ENCODE measurements around the gene PDRG1. TPM values are rescaled to one million over a fixed set of nuclear protein-coding genes. Genes with fewer than 3 reads are reported as not detected.
A peak's percentile ranks its signal among the peaks of the same experiment; 100 is the strongest.

Gene PDRG1
- total and polyA plus RNA-seq, 2 donors from 2014 or later, result 10.4 to 22.5 TPM

DNA sequence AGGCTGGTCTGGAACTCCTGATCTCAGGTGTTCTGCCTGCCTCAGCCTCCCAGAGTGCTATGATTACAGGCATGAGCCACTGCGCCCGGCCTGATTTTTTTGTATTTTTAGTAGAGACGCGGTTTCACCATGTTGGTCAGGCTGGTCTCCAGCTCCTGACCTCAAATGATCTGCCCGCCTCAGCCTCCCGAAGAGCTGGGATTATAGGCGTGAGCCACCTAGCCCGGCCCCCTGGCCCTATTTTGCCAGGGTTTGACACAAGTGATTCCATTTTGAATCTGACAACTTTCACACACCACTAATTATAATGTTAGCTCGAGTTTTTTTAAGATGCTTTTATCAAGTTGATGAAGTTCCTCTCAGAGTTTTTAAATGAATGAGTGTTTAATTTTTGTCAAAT lies 55.8 kb downstream of the PDRG1 start:
- TF ChIP-seq, protein P1, sequence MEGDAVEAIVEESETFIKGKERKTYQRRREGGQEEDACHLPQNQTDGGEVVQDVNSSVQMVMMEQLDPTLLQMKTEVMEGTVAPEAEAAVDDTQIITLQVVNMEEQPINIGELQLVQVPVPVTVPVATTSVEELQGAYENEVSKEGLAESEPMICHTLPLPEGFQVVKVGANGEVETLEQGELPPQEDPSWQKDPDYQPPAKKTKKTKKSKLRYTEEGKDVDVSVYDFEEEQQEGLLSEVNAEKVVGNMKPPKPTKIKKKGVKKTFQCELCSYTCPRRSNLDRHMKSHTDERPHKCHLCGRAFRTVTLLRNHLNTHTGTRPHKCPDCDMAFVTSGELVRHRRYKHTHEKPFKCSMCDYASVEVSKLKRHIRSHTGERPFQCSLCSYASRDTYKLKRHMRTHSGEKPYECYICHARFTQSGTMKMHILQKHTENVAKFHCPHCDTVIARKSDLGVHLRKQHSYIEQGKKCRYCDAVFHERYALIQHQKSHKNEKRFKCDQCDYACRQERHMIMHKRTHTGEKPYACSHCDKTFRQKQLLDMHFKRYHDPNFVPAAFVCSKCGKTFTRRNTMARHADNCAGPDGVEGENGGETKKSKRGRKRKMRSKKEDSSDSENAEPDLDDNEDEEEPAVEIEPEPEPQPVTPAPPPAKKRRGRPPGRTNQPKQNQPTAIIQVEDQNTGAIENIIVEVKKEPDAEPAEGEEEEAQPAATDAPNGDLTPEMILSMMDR (IDR thresholded peaks at IDR 0.05; ENCODE audit: borderline replicate concordance, extremely low read depth, insufficient read depth), result no peak
- Histone ChIP-seq H3K27ac (ENCODE audit: low read depth in 2 of 2, low read length in 2 of 2) (no peak overlapping the region), H3K9me3 (ENCODE audit: control insufficient read depth in 2 of 3, insufficient read depth in 1 of 3, low read length in 3 of 3) (no peaks in the 10 kb centered on the region), H3K9ac (ENCODE audit: low read length in 3 of 3) (no peak overlapping the region), H3K4me1 (ENCODE audit: control insufficient read depth in 2 of 3, insufficient read depth in 2 of 3, low read depth in 1 of 3, low read length in 3 of 3) (no peaks in the 10 kb centered on the region), H3K27me3 (ENCODE audit: control insufficient read depth, insufficient read depth, low read length) (no peaks in the 10 kb centered on the region), H3K36me3 (ENCODE audit: control insufficient read depth in 2 of 3, insufficient read depth in 3 of 3, low read length in 3 of 3) (no peaks in the 10 kb centered on the region), H3K4me3 (ENCODE audit: low read length in 3 of 3) (no peak overlapping the region)
- intact Hi-C loops (cut with DNase I), result no loop called here
- FAIRE-seq (no peak), DNase-seq (no peak)

DNA sequence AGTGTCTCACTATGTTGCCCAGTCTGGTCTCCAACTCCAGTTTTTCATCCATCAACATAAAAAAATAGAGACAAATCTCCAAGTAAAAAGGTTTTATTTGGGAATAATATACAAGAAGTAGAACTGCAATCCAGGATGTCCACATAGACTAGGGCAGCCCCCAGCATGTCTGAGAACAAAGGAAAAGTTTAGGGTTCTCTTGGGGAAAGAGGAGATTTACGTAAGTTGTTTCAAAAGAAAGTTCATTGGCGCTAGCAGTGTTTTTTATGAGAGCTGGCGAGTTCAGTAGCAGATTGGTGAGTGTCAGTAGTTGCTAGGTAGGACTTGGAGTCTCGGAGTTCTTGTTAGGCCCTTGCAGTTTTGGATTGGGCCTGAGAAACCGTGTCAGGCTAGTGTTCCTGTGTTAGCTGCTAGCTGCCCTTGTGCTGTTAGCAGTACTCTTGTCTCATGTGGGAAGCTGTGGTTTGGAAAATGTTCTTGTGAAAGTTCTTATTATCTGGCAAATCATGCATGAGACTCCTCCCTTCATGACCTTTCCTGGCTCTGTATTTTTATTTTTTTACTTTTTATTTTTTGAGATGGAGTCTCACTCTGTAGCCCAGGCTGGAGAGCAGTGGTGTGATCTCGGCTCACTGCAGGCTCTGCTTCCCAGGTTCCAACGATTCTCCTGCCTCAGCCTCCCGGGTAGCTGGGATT lies 56.7 kb downstream of the PDRG1 start:
- peak; percentile 83 for FAIRE-seq

More for the DNA sequence above, 56.7 kb downstream of the PDRG1 start:
- H3K27ac ChIP-seq (ENCODE audit: low read depth in 2 of 2, low read length in 2 of 2), result peak overlapping the region in 1 of 2 donors; percentile 65
- peak overlapping the region in 2 of 3 donors; percentile 32 to 41 for H3K9ac ChIP-seq (ENCODE audit: low read length in 3 of 3)
- no peaks in the 10 kb centered on the region for H3K36me3 ChIP-seq (ENCODE audit: control insufficient read depth in 2 of 3, insufficient read depth in 3 of 3, low read length in 3 of 3)
- intact Hi-C loops (cut with DNase I), result no loop called here
- DNase-seq, result peak in 3 of 5 donors; percentile 26 to 80 (median 58)
- TF ChIP-seq, protein P1 (IDR thresholded peaks at IDR 0.05; ENCODE audit: borderline replicate concordance, extremely low read depth, insufficient read depth), result no peak
- H3K4me1 ChIP-seq (ENCODE audit: control insufficient read depth in 2 of 3, insufficient read depth in 2 of 3, low read depth in 1 of 3, low read length in 3 of 3), result no peaks in the 10 kb centered on the region
- H3K27me3 ChIP-seq (ENCODE audit: control insufficient read depth, insufficient read depth, low read length), result no peaks in the 10 kb centered on the region
- H3K9me3 ChIP-seq (ENCODE audit: control insufficient read depth in 2 of 3, insufficient read depth in 1 of 3, low read length in 3 of 3), result no peaks in the 10 kb centered on the region
- no peak overlapping the region for H3K4me3 ChIP-seq (ENCODE audit: low read length in 3 of 3)

Other genes with a start within 250 kb of the PDRG1 start
- gene BCL2L1, start 229.2 kb downstream of the PDRG1 start, total RNA-seq, result 139 TPM
- gene BCL2L1, start 229.2 kb downstream of the PDRG1 start, polyA plus RNA-seq (ENCODE audit: insufficient read depth, low read depth, low replicate concordance), result 132 TPM
- gene TPX2, start 212.8 kb downstream of the PDRG1 start, total RNA-seq, result 1.4 TPM
- gene TPX2, start 212.8 kb downstream of the PDRG1 start, polyA plus RNA-seq (ENCODE audit: insufficient read depth, low read depth, low replicate concordance), result 0.47 TPM
- gene MYLK2, start 132.7 kb downstream of the PDRG1 start, total RNA-seq, result not detected
- not detected for gene MYLK2, start 132.7 kb downstream of the PDRG1 start, polyA plus RNA-seq (ENCODE audit: insufficient read depth, low read depth, low replicate concordance)
- 2.1 TPM for gene FOXS1, start 106.4 kb downstream of the PDRG1 start, total RNA-seq
- gene FOXS1, start 106.4 kb downstream of the PDRG1 start, polyA plus RNA-seq (ENCODE audit: insufficient read depth, low read depth, low replicate concordance), result 9.8 TPM
- 13.2 TPM for gene DUSP15, start 81.5 kb downstream of the PDRG1 start, total RNA-seq
- 143 TPM for gene DUSP15, start 81.5 kb downstream of the PDRG1 start, polyA plus RNA-seq (ENCODE audit: insufficient read depth, low read depth, low replicate concordance)
- gene TTLL9, start 81.4 kb downstream of the PDRG1 start, total RNA-seq, result 1.9 TPM
- 0.82 TPM for gene TTLL9, start 81.4 kb downstream of the PDRG1 start, polyA plus RNA-seq (ENCODE audit: insufficient read depth, low read depth, low replicate concordance)
- 0.06 TPM for gene XKR7, start 16.1 kb upstream of the PDRG1 start, total RNA-seq
- not detected for gene XKR7, start 16.1 kb upstream of the PDRG1 start, polyA plus RNA-seq (ENCODE audit: insufficient read depth, low read depth, low replicate concordance)
- 13.8 TPM for gene CCM2L, start 58.4 kb upstream of the PDRG1 start, total RNA-seq
- gene CCM2L, start 58.4 kb upstream of the PDRG1 start, polyA plus RNA-seq (ENCODE audit: insufficient read depth, low read depth, low replicate concordance), result 9.9 TPM
- 24.0 TPM for gene HCK, start 100.2 kb upstream of the PDRG1 start, total RNA-seq
- 3.9 TPM for gene HCK, start 100.2 kb upstream of the PDRG1 start, polyA plus RNA-seq (ENCODE audit: insufficient read depth, low read depth, low replicate concordance)
- gene TM9SF4, start 157.7 kb upstream of the PDRG1 start, total RNA-seq, result 52.0 TPM
- gene TM9SF4, start 157.7 kb upstream of the PDRG1 start, polyA plus RNA-seq (ENCODE audit: insufficient read depth, low read depth, low replicate concordance), result 26.3 TPM

All from kidney (tissue), 14 donors.